GM12878 (cell line): Measurements from ENCODE around the gene SAPCD2. TPM values are rescaled to one million over a fixed set of nuclear protein-coding genes. Genes with fewer than 3 reads are reported as not detected.

Experiments
- ATAC-seq: fragments of 200-7000 bp; cut with Tn5 transposase; 3 replicates; pipeline ENCODE4 v1.9.1; 2020; ENCODE audit warnings: mild to moderate bottlenecking, moderate library complexity
- BruUV-seq: library from RNA; stranded (reverse); fragments of 400-500 nt; replicated peaks from 2 replicates; lab custom pipeline; 2021; lab: Mats Ljungman, UMichigan
- CTCF ChIA-PET: fragments of 300-600 bp; sonication (Branson Sonifier 250); formaldehyde crosslinking; extraction: SDS; loops from one replicate; lab custom pipeline; 2021; ENCODE audit warnings: inconsistent platforms; lab: Yijun Ruan, JAX
- POLR2A ChIA-PET: fragments of 350-600 bp; formaldehyde crosslinking; extraction: SDS; loops from one replicate; lab custom pipeline; 2021; ENCODE audit warnings: inconsistent platforms; lab: Charles Lee
- RAD21 ChIA-PET: fragments of 300-600 bp; sonication (Branson Sonifier 250); formaldehyde crosslinking; loops from one replicate; lab custom pipeline; 2023; ENCODE audit warnings: antibody characterized with exemption; ENCODE audit not compliant: unreplicated experiment; lab: Charles Lee
- SMC1A ChIA-PET: fragments of 300-600 bp; sonication (Branson Sonifier 250); formaldehyde crosslinking; loops from one replicate; lab custom pipeline; 2023; ENCODE audit not compliant: unreplicated experiment, uncharacterized antibody; lab: Charles Lee
- DNase-seq: peaks from one replicate; pipeline ENCODE4 v3.0.0-alpha.2; 2011; ENCODE audit warnings: low read depth, low spot score
- FAIRE-seq: peaks from 3 replicates; lab custom pipeline; 2011; peaks lifted over from hg19 to GRCh38; lab: Jason Lieb, UNC
- H2AFZ ChIP-seq: 2 replicates; pipeline ENCODE4 v1.6.0; 2011; ENCODE audit warnings: low read depth, low read length, control low read depth; ENCODE audit not compliant: control insufficient read depth
- H3K27ac ChIP-seq: 2 replicates; pipeline ENCODE4 v1.5.1; 2011; ENCODE audit warnings: control low read depth; ENCODE audit not compliant: control insufficient read depth, insufficient read depth
- H3K27me3 ChIP-seq, 2 experiments: replicated peaks in 1 of 2; 2 replicates each; pipeline versions ENCODE4 v1.6.0 to v1.6.1; 2011; ENCODE audit warnings: low read length in 1 of 2; ENCODE audit not compliant: control insufficient read depth in 2 of 2, insufficient read depth in 2 of 2
- H3K36me3 ChIP-seq, 2 experiments: 2 replicates each; pipeline ENCODE4 v1.5.1; 2011; ENCODE audit warnings: low read length in 1 of 2; ENCODE audit not compliant: control insufficient read depth in 2 of 2, insufficient read depth in 2 of 2
- H3K4me1 ChIP-seq: 2 replicates; pipeline ENCODE4 v1.6.1; 2011; ENCODE audit warnings: mild to moderate bottlenecking, low read length, moderate library complexity, mixed read lengths; ENCODE audit not compliant: control insufficient read depth, insufficient read depth
- H3K4me2 ChIP-seq: 2 replicates; pipeline ENCODE4 v1.6.0; 2011; ENCODE audit warnings: control low read depth; ENCODE audit not compliant: control insufficient read depth, insufficient read depth
- H3K4me3 ChIP-seq: fragments of 200-600 bp; sonication (generic); 2 replicates; pipeline ENCODE4 v1.5.1; 2016
- H3K79me2 ChIP-seq: 2 replicates; pipeline ENCODE4 v1.6.0; 2011; ENCODE audit warnings: low read length; ENCODE audit not compliant: control insufficient read depth, insufficient read depth
- H3K9ac ChIP-seq: 2 replicates; pipeline ENCODE4 v1.8.0; 2011; ENCODE audit warnings: low read length, control low read depth, mixed read lengths; ENCODE audit not compliant: control insufficient read depth, insufficient read depth
- H3K9me3 ChIP-seq: replicated peaks from 3 replicates; pipeline ENCODE4 v1.5.1; 2011; ENCODE audit warnings: mild to moderate bottlenecking, low read length; ENCODE audit not compliant: control insufficient read depth, insufficient read depth
- H4K20me1 ChIP-seq: 2 replicates; pipeline ENCODE4 v1.6.0; 2011; ENCODE audit not compliant: control insufficient read depth, insufficient read depth
- BHLHE40 ChIP-seq, 2 experiments: fragments of 450-650 bp in 1 of 2; IDR thresholded peaks; 2 replicates each; pipeline ENCODE4 v1.6.1; 2011 to 2017; ENCODE audit warnings: low read depth in 2 of 2, borderline replicate concordance in 1 of 2, improper control_type of control experiment in 1 of 2, low read length in 1 of 2, mild to moderate bottlenecking in 1 of 2
- CBX3 ChIP-seq: fragments of 200-600 bp; sonication (generic); IDR thresholded peaks from 2 replicates; pipeline ENCODE4 v1.6.1; 2016; ENCODE audit warnings: low read depth, borderline replicate concordance
- GATAD2B ChIP-seq: fragments of 450-650 bp; conservative IDR thresholded peaks from 2 replicates; pipeline ENCODE4 v1.6.1; 2017; ENCODE audit warnings: low read depth, mild to moderate bottlenecking, moderate library complexity
- HSF1 ChIP-seq: fragments of 150-350 bp; IDR thresholded peaks from 2 replicates; pipeline ENCODE4 v1.6.1; 2014; ENCODE audit warnings: mild to moderate bottlenecking, low read depth, low read length
- IKZF1 ChIP-seq: fragments of 450-650 bp; conservative IDR thresholded peaks from 2 replicates; pipeline ENCODE4 v1.6.1; 2017; ENCODE audit warnings: antibody characterized with exemption, mild to moderate bottlenecking
- JUNB ChIP-seq: IDR thresholded peaks from 2 replicates; pipeline ENCODE4 v1.6.1; 2016; ENCODE audit warnings: antibody characterized with exemption, mild to moderate bottlenecking
- KLF5 ChIP-seq: fragments of 450-650 bp; IDR thresholded peaks from 2 replicates; pipeline ENCODE4 v1.6.1; 2014; ENCODE audit warnings: mild to moderate bottlenecking; ENCODE audit not compliant: partially characterized antibody
- LARP7 ChIP-seq: fragments of 450-650 bp; IDR thresholded peaks from 2 replicates; pipeline ENCODE4 v1.6.1; 2017; ENCODE audit warnings: mild to moderate bottlenecking
- MLLT1 ChIP-seq: fragments of 450-650 bp; IDR thresholded peaks from 2 replicates; pipeline ENCODE4 v1.6.1; 2016; ENCODE audit warnings: mild to moderate bottlenecking
- WGBS: methylation state at CpG from one replicate; pipeline ENCODE4 v1.1.6; 2016; ENCODE audit warnings: low lambda C conversion rate; ENCODE audit not compliant: insufficient replicate concordance, insufficient coverage; ENCODE audit errors: missing lambda C conversion rate; 5-methylcytosine and 5-hydroxymethylcytosine counted together
- in situ Hi-C: fragments of 300-500 bp; cut with MboI; formaldehyde crosslinking; loops from 9 replicates; pipeline ENCODE4 v1.14.3; 2018; ENCODE audit warnings: mixed read lengths
- intact Hi-C: fragments of 100-400 bp; cut with micrococcal nuclease; formaldehyde crosslinking; loops from one replicate; pipeline ENCODE4 v1.14.2; 2022; ENCODE audit not compliant: unreplicated experiment
- polyA plus RNA-seq, 11 experiments: library from polyadenylated mRNA; depleted of rRNA in 4 of 11; unstranded in 6 of 11; stranded (reverse) in 5 of 11; fragments of >200 nt; fragmentation: Nextera tagmentation in 4 of 11; fragmentation: Illumina TruSeq in 1 of 11; extraction: Ambion mirVana in 4 of 11; extraction: Trizol in 1 of 11; gene quantifications; 1 replicate in 1 of 11; 2 replicates in 10 of 11; pipeline versions ENCODE4 v1.2.1 to v1.2.3, GENCODE V29; 2011 to 2016; ENCODE audit warnings: inconsistent platforms in 2 of 11, missing spikeins in 2 of 11, low read depth in 1 of 11
- total RNA-seq, 4 experiments: library from RNA; depleted of rRNA in 3 of 4; stranded (reverse); fragments of >200 nt in 3 of 4; fragmentation: Illumina TruSeq in 1 of 4; extraction: Trizol in 1 of 4; gene quantifications; 2 replicates each; pipeline versions ENCODE4 v1.2.1 to v1.2.3, GENCODE V29; 2013 to 2021
- TF ChIP-seq, protein P1 (sequence below): fragments of 450-650 bp; IDR thresholded peaks from 2 replicates; pipeline ENCODE4 v1.6.1; 2018; ENCODE audit warnings: mild to moderate bottlenecking, low read depth, moderate library complexity; ENCODE audit not compliant: partially characterized antibody
- TF ChIP-seq, protein P2 (sequence below): fragments of 450-650 bp; formaldehyde crosslinking; IDR thresholded peaks from 2 replicates; pipeline ENCODE4 v1.4.0; 2022; ENCODE audit warnings: mild to moderate bottlenecking, moderate library complexity

Gene SAPCD2
- total and polyA plus RNA-seq, 10 of the 15 experiments (the other 5 are each of a cell fraction or from before 2014, with no cell fraction given) = 1.6 to 35.2 (median 7.2) TPM

DNA sequence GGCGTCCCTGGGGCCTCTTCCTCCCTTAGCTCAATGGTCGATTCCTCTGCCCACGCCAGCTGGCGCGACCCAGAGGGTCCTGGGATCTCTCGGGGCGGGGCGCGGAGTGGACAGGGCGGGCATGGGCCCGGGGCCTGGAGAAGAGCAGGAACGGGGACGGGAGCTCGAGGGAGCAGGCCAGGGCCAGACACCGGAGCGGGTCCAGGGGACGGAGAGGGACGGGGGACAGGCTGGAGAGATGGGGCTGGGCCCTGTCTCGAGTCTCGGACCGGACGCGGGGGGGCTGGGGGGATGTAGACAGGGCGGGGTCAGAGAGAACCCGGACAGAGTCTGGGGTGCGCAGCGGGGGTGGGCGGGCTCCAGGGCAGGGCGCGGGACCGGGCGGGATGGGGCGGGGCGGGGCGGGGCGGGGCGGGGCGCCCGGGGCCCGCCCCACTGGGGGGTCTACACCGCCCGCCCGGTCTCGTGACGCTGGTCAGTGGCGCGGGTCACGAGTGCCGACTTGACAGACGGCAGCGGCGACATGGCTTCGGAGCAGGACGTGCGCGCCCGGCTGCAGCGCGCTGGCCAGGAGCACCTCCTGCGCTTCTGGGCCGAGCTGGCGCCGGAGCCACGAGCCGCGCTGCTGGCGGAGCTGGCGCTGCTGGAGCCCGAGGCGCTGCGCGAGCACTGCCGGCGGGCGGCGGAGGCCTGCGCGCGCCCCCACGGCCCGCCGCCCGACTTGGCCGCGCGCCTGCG lies 6.8 kb upstream of the SAPCD2 start, which contains the start of gene UAP1L1 (continued):
- TF ChIP-seq IKZF1 (peak; percentile 74), LARP7 (peak; percentile 82; the same call in 1 of the 2 replicates)

- Histone ChIP-seq H3K27ac (peak overlapping the region; percentile 57), H3K4me2 (peak overlapping the region; percentile 67), H4K20me1 (no peaks in the 10 kb centered on the region; the same call in 1 of the 2 replicates), H3K36me3 (peaks cover 0 to 5% of the 10 kb centered on the region in 2 experiments; a peak in 2 of 4 replicates), H3K27me3 (no peaks in the 10 kb centered on the region), H3K9ac (peak overlapping the region; percentile 38), H2AFZ (peak overlapping the region; percentile 79), H3K79me2 (peaks cover 8% of the 10 kb centered on the region), H3K4me1 (peaks cover 18% of the 10 kb centered on the region), H3K9me3 (no peaks in the 10 kb centered on the region), H3K4me3 (peak overlapping the region; percentile 80)
- ChIA-PET RAD21 (interaction anchor here (0.5 to 1.6 kb wide), 6 partner anchors 9 to 148 kb away, joined by 3 to 9 read pairs (median 4); partner anchors contain the start of gene MAN1B1), POLR2A (interaction anchor here (0.6 to 1.8 kb wide), 5 partner anchors 8 to 164 kb away, joined by 3 to 11 read pairs (median 6); partner anchors contain the start of genes MAN1B1 and TUBB4B), SMC1A (interaction anchor here (0.8 to 2.1 kb wide), 3 partner anchors 9 to 39 kb away, joined by 3 to 11 read pairs (median 4); partner anchors contain the start of gene MAN1B1), CTCF (interaction anchor here (1.1 to 1.7 kb wide), 6 partner anchors 9 to 234 kb away, joined by 3 to 11 read pairs (median 4); partner anchors contain the start of genes AJM1 and MAN1B1)
- BruUV-seq = no TSS peak
- 76% methylated on average over 15 of the region's 15 CpGs for WGBS
- no peak for FAIRE-seq
- intact Hi-C loops (no loop called here), in situ Hi-C loops (no loop called here)
- no peak for DNase-seq
- no peak for ATAC-seq
- TF ChIP-seq CBX3 (no peak), MLLT1 (0 out of 2 replicates have a peak, but pooled peaks have one; percentile 36), BHLHE40 (IDR thresholded peaks at IDR 0.05; ENCODE audit: borderline replicate concordance in 1 of 2, low read depth in 2 of 2, low read length in 1 of 2) (peak in 1 of 2 experiments; percentile 50; a peak in 1 of 4 replicates), KLF5 (no peak), JUNB (no peak), GATAD2B (peak; percentile 35; the same call in 1 of the 2 replicates), HSF1 (no peak)
- TF ChIP-seq, protein P1, sequence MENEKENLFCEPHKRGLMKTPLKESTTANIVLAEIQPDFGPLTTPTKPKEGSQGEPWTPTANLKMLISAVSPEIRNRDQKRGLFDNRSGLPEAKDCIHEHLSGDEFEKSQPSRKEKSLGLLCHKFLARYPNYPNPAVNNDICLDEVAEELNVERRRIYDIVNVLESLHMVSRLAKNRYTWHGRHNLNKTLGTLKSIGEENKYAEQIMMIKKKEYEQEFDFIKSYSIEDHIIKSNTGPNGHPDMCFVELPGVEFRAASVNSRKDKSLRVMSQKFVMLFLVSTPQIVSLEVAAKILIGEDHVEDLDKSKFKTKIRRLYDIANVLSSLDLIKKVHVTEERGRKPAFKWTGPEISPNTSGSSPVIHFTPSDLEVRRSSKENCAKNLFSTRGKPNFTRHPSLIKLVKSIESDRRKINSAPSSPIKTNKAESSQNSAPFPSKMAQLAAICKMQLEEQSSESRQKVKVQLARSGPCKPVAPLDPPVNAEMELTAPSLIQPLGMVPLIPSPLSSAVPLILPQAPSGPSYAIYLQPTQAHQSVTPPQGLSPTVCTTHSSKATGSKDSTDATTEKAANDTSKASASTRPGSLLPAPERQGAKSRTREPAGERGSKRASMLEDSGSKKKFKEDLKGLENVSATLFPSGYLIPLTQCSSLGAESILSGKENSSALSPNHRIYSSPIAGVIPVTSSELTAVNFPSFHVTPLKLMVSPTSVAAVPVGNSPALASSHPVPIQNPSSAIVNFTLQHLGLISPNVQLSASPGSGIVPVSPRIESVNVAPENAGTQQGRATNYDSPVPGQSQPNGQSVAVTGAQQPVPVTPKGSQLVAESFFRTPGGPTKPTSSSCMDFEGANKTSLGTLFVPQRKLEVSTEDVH = no peak
- TF ChIP-seq, protein P2, sequence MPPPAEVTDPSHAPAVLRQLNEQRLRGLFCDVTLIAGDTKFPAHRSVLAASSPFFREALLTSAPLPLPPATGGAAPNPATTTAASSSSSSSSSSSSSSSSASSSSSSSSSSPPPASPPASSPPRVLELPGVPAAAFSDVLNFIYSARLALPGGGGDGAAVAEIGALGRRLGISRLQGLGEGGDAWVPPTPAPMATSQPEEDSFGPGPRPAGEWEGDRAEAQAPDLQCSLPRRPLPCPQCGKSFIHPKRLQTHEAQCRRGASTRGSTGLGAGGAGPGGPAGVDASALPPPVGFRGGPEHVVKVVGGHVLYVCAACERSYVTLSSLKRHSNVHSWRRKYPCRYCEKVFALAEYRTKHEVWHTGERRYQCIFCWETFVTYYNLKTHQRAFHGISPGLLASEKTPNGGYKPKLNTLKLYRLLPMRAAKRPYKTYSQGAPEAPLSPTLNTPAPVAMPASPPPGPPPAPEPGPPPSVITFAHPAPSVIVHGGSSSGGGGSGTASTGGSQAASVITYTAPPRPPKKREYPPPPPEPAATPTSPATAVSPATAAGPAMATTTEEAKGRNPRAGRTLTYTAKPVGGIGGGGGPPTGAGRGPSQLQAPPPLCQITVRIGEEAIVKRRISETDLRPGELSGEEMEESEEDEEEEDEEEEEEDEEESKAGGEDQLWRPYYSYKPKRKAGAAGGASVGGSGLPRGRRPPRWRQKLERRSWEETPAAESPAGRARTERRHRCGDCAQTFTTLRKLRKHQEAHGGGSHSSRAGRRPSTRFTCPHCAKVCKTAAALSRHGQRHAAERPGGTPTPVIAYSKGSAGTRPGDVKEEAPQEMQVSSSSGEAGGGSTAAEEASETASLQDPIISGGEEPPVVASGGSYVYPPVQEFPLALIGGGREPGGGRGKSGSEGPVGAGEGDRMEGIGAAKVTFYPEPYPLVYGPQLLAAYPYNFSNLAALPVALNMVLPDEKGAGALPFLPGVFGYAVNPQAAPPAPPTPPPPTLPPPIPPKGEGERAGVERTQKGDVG = no peak
Observed at GRCh38 chr9:137076636-137077009, 6.3 kb upstream of the SAPCD2 start.
